ENCODE measurements around the gene ZNF329. TPM values are rescaled to one million over a fixed set of nuclear protein-coding genes. Genes with fewer than 3 reads are reported as not detected.

ZNF329 gene
- total and polyA plus RNA-seq, 2 of the 8 experiments (the other 6 are each of a cell fraction or from before 2014, with no cell fraction given): 5.8 to 11.2 TPM

- TF ChIP-seq ATF2 (IDR thresholded peaks at IDR 0.05; ENCODE audit: low read length): no peak
- TF ChIP-seq USF2 (IDR thresholded peaks at IDR 0.05; ENCODE audit: low read length): no peak
- TF ChIP-seq ASH2L (IDR thresholded peaks at IDR 0.05; ENCODE audit: low read length): no peak
- no peak for TF ChIP-seq NRF1 (IDR thresholded peaks at IDR 0.05; ENCODE audit: low read depth, low read length)
- TF ChIP-seq SIN3A (conservative IDR thresholded peaks at IDR 0.05 in 1 of 2, IDR thresholded peaks at IDR 0.05 in 1 of 2; ENCODE audit: low read depth in 1 of 2, low read length in 2 of 2): no peak
Observed at GRCh38 chr19:58093071-58093470, 57.5 kb downstream of the ZNF329 start (continued).
